Measurements from ENCODE around the gene KLHL36. TPM values are rescaled to one million over a fixed set of nuclear protein-coding genes. Genes with fewer than 3 reads are reported as not detected.

Gene KLHL36
- total RNA-seq, 1 experiment from 2014 or later = 36.7 TPM

DNA sequence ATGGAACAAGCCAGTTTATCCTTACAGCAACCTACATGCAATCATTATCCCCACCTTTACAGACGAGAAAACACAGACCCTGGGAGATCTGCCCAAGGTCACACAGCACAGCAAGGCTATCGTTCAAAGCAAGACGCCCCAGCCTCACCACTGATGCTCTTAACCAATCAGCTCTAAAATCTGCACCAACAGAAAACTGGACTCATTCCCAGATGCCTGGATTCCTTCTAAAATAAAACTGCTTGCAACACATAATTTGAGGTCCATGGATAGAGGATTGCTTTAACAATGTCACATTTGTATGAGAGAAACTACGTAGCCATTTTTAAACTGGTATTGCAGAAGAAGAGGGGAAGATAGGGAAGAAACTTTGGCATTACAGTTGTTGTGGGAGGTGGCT lies 37.3 kb upstream of the KLHL36 start:
- H3K9ac ChIP-seq (ENCODE audit: extremely low read depth, insufficient read length, low read length) = no peak overlapping the region
- H3K9me3 Mint-ChIP-seq = no peaks in the 10 kb centered on the region
- peaks cover 14 to 22% of the 10 kb centered on the region in 2 experiments for H3K4me1 Mint-ChIP-seq
- no peak overlapping the region for H3K14ac ChIP-seq (ENCODE audit: insufficient read depth, low read length)
- WGBS (ENCODE audit: extremely low coverage, insufficient read length, low lambda C conversion rate) = no CpG with 5 or more reads among the region's 4 CpGs
- no peak overlapping the region for H3K4ac ChIP-seq (ENCODE audit: low read depth, low read length)
- H3K56ac ChIP-seq (ENCODE audit: insufficient read length, low read depth, low read length) = no peak overlapping the region
- H2BK12ac ChIP-seq (ENCODE audit: insufficient read length, low read depth, low read length) = no peak overlapping the region
- H3K27ac Mint-ChIP-seq = no peak overlapping the region
- H2AFZ ChIP-seq (ENCODE audit: low read length) = no peak overlapping the region
- no peak overlapping the region for H3T11ph ChIP-seq (ENCODE audit: low read length)
- no peak overlapping the region for H4K8ac ChIP-seq (replicated peaks; ENCODE audit: insufficient read length, low read depth, low read length)
- H3K36me3 Mint-ChIP-seq (ENCODE audit: insufficient read depth in 1 of 3, low read depth in 3 of 3) = peaks cover 5 to 19% (median 13%) of the 10 kb centered on the region in 3 experiments
- no peak overlapping the region for H2BK120ac ChIP-seq (ENCODE audit: low read depth, low read length, poor library complexity, severe bottlenecking)
- H3K4me1 ChIP-seq (ENCODE audit: insufficient read depth, low read length) = no peaks in the 10 kb centered on the region
- H3K9me3 ChIP-seq (ENCODE audit: control insufficient read depth, low read depth, low read length) = no peaks in the 10 kb centered on the region
- H3K79me2 ChIP-seq (ENCODE audit: insufficient read depth, low read length) = peaks cover 9% of the 10 kb centered on the region; the same call in 1 of the 2 replicates
- no peak for DNase-seq
- H4K20me1 ChIP-seq (ENCODE audit: control insufficient read depth, insufficient read depth, insufficient read length) = no peaks in the 10 kb centered on the region
- peaks cover 1% of the 10 kb centered on the region; the same call in 1 of the 2 replicates for H3K27me3 Mint-ChIP-seq (ENCODE audit: low read depth)
- H2BK15ac ChIP-seq (ENCODE audit: low read depth, low read length) = no peak overlapping the region
- TF ChIP-seq, protein P1, sequence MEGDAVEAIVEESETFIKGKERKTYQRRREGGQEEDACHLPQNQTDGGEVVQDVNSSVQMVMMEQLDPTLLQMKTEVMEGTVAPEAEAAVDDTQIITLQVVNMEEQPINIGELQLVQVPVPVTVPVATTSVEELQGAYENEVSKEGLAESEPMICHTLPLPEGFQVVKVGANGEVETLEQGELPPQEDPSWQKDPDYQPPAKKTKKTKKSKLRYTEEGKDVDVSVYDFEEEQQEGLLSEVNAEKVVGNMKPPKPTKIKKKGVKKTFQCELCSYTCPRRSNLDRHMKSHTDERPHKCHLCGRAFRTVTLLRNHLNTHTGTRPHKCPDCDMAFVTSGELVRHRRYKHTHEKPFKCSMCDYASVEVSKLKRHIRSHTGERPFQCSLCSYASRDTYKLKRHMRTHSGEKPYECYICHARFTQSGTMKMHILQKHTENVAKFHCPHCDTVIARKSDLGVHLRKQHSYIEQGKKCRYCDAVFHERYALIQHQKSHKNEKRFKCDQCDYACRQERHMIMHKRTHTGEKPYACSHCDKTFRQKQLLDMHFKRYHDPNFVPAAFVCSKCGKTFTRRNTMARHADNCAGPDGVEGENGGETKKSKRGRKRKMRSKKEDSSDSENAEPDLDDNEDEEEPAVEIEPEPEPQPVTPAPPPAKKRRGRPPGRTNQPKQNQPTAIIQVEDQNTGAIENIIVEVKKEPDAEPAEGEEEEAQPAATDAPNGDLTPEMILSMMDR (conservative IDR thresholded peaks at IDR 0.05) = no peak
- H3K18ac ChIP-seq (ENCODE audit: insufficient read length, low read depth, low read length) = no peak overlapping the region
- no peak overlapping the region for H4K5ac ChIP-seq (ENCODE audit: insufficient read length, low read depth, low read length)
- no peak overlapping the region for H2AK5ac ChIP-seq (ENCODE audit: insufficient read length, low read length)
- no peak overlapping the region for H3K23ac ChIP-seq (ENCODE audit: insufficient read length, low read depth, low read length)
- H3K27ac ChIP-seq (ENCODE audit: insufficient read length, low read depth, low read length) = no peak overlapping the region
- peaks cover 8% of the 10 kb centered on the region for H3K79me1 ChIP-seq (ENCODE audit: insufficient read depth, low read depth, low read length, poor library complexity, severe bottlenecking)
- H2BK5ac ChIP-seq (ENCODE audit: insufficient read length, low read length) = no peak overlapping the region
- no peak overlapping the region for H4K91ac ChIP-seq (ENCODE audit: insufficient read length, low read depth, low read length)
- no peak overlapping the region for H3K4me2 ChIP-seq (ENCODE audit: insufficient read depth, insufficient read length, low read length)
- no peaks in the 10 kb centered on the region for H3K27me3 ChIP-seq (ENCODE audit: insufficient read depth, low read length)
- no peak overlapping the region for H3K4me3 Mint-ChIP-seq
- no peaks in the 10 kb centered on the region for H3K23me2 ChIP-seq (ENCODE audit: insufficient read length, low read depth, low read length, poor library complexity, severe bottlenecking)
- H2BK20ac ChIP-seq (ENCODE audit: low read depth, low read length, poor library complexity, severe bottlenecking) = no peak overlapping the region
